SK-N-SH treated with all-trans-retinoic acid at 6 μM for 48 hours (cell line): ENCODE measurements around the gene DHX16.
"Not testable (repeated sequence)": the region's sequence is repeated elsewhere in the genome, so short reads cannot be mapped to it uniquely, and the experiment has no call there.

Experiments used
- ATAC-seq: fragments of 200-7000 bp; cut with Tn5 transposase; 3 replicates; pipeline ENCODE4 v1.9.1; 2020; ENCODE audit warnings: mild to moderate bottlenecking, moderate library complexity
- ARNTL ChIP-seq: fragments of 450-650 bp; formaldehyde crosslinking; IDR thresholded peaks from 2 replicates; pipeline ENCODE4 v1.5.0; 2020; ENCODE audit warnings: low read depth, mild to moderate bottlenecking, moderate library complexity, borderline replicate concordance
- BACH2 ChIP-seq: fragments of 250-450 bp; sonication (Bioruptor Pico); IDR thresholded peaks from 2 replicates; pipeline ENCODE4 v1.9.0; 2021; ENCODE audit warnings: mild to moderate bottlenecking, borderline replicate concordance
- CSDC2 ChIP-seq: fragments of 250-450 bp; sonication (Bioruptor Pico); IDR thresholded peaks from 2 replicates; pipeline ENCODE4 v1.5.0; 2020; ENCODE audit warnings: mild to moderate bottlenecking, moderate library complexity
- ESRRG ChIP-seq: fragments of 250-450 bp; sonication (Bioruptor Pico); IDR thresholded peaks from 2 replicates; pipeline ENCODE4 v1.6.1; 2021; ENCODE audit warnings: mild to moderate bottlenecking
- GLIS3 ChIP-seq: fragments of 250-450 bp; sonication (Bioruptor Pico); IDR thresholded peaks from 2 replicates; pipeline ENCODE4 v1.5.0; 2020; ENCODE audit warnings: mild to moderate bottlenecking, moderate library complexity
- ISL1 ChIP-seq: fragments of 250-450 bp; sonication (Bioruptor Pico); IDR thresholded peaks from 2 replicates; pipeline ENCODE4 v2.1.2; 2022; ENCODE audit warnings: mild to moderate bottlenecking, moderate library complexity
- OSR1 ChIP-seq: fragments of 250-450 bp; sonication (Bioruptor Pico); IDR thresholded peaks from 2 replicates; pipeline ENCODE4 v1.8.0; 2022; ENCODE audit warnings: moderate library complexity, mild to moderate bottlenecking, inconsistent platforms
- PPARA ChIP-seq: fragments of 250-450 bp; sonication (Bioruptor Pico); IDR thresholded peaks from 2 replicates; pipeline ENCODE4 v1.5.0; 2020; ENCODE audit warnings: mild to moderate bottlenecking, borderline replicate concordance
- RARB ChIP-seq: fragments of 250-450 bp; sonication (Bioruptor Pico); IDR thresholded peaks from 2 replicates; pipeline ENCODE4 v1.8.0; 2021; ENCODE audit warnings: mild to moderate bottlenecking, moderate library complexity
- SNAI2 ChIP-seq: fragments of 250-450 bp; sonication (Bioruptor Pico); IDR thresholded peaks from 2 replicates; pipeline ENCODE4 v1.5.0; 2020; ENCODE audit warnings: mild to moderate bottlenecking, moderate library complexity
- TCF4 ChIP-seq: fragments of 250-450 bp; sonication (Bioruptor Pico); IDR thresholded peaks from 2 replicates; pipeline ENCODE4 v1.8.0; 2021; ENCODE audit warnings: mild to moderate bottlenecking, moderate library complexity, borderline replicate concordance
- TOX ChIP-seq: fragments of 250-450 bp; sonication (Bioruptor Pico); IDR thresholded peaks from 2 replicates; pipeline ENCODE4 v1.8.0; 2021; ENCODE audit warnings: mild to moderate bottlenecking, moderate library complexity, borderline replicate concordance
- ZC3H10 ChIP-seq: fragments of 250-450 bp; sonication (Bioruptor Pico); IDR thresholded peaks from 2 replicates; pipeline ENCODE4 v1.5.1; 2021; ENCODE audit warnings: mild to moderate bottlenecking, moderate library complexity
- ZFP3 ChIP-seq: fragments of 250-450 bp; sonication (Bioruptor Pico); IDR thresholded peaks from 2 replicates; pipeline ENCODE4 v1.5.0; 2020; ENCODE audit warnings: mild to moderate bottlenecking, moderate library complexity
- ZFP30 ChIP-seq: fragments of 450-650 bp; formaldehyde crosslinking; IDR thresholded peaks from 2 replicates; pipeline ENCODE4 v1.5.0; 2022; ENCODE audit warnings: mild to moderate bottlenecking, moderate library complexity
- ZNF565 ChIP-seq: fragments of 450-650 bp; formaldehyde crosslinking; conservative IDR thresholded peaks from 2 replicates; pipeline ENCODE4 v1.5.0; 2020; ENCODE audit warnings: low read depth, mild to moderate bottlenecking, moderate library complexity
- ZNF70 ChIP-seq: fragments of 450-650 bp; formaldehyde crosslinking; IDR thresholded peaks from 2 replicates; pipeline ENCODE4 v1.5.0; 2020; ENCODE audit warnings: mild to moderate bottlenecking, moderate library complexity
- ZNF8 ChIP-seq: fragments of 450-650 bp; formaldehyde crosslinking; IDR thresholded peaks from 2 replicates; pipeline ENCODE4 v1.5.0; 2020; ENCODE audit warnings: mild to moderate bottlenecking, moderate library complexity
- TF ChIP-seq, protein P1 (sequence below): fragments of 250-450 bp; sonication (Bioruptor Pico); IDR thresholded peaks from 2 replicates; pipeline ENCODE4 v1.5.1; 2021; ENCODE audit warnings: mild to moderate bottlenecking, moderate library complexity
- TF ChIP-seq, protein P2 (sequence below): fragments of 250-450 bp; sonication (Bioruptor Pico); IDR thresholded peaks from 2 replicates; pipeline ENCODE4 v1.5.0; 2020; ENCODE audit warnings: mild to moderate bottlenecking, moderate library complexity
- TF ChIP-seq, protein P3 (sequence below): fragments of 250-450 bp; sonication (Bioruptor Pico); IDR thresholded peaks from 2 replicates; pipeline ENCODE4 v1.8.0; 2020; ENCODE audit warnings: mild to moderate bottlenecking, moderate library complexity, borderline replicate concordance
- TF ChIP-seq, protein P4 (sequence below): fragments of 250-450 bp; sonication (Bioruptor Pico); IDR thresholded peaks from 2 replicates; pipeline ENCODE4 v1.5.1; 2020; ENCODE audit warnings: low read depth, mild to moderate bottlenecking, moderate library complexity
- TF ChIP-seq, protein P5 (sequence below): fragments of 250-450 bp; sonication (Bioruptor Pico); IDR thresholded peaks from 2 replicates; pipeline ENCODE4 v1.8.0; 2021; ENCODE audit warnings: low read depth, mild to moderate bottlenecking, moderate library complexity, borderline replicate concordance

DHX16 gene

DNA sequence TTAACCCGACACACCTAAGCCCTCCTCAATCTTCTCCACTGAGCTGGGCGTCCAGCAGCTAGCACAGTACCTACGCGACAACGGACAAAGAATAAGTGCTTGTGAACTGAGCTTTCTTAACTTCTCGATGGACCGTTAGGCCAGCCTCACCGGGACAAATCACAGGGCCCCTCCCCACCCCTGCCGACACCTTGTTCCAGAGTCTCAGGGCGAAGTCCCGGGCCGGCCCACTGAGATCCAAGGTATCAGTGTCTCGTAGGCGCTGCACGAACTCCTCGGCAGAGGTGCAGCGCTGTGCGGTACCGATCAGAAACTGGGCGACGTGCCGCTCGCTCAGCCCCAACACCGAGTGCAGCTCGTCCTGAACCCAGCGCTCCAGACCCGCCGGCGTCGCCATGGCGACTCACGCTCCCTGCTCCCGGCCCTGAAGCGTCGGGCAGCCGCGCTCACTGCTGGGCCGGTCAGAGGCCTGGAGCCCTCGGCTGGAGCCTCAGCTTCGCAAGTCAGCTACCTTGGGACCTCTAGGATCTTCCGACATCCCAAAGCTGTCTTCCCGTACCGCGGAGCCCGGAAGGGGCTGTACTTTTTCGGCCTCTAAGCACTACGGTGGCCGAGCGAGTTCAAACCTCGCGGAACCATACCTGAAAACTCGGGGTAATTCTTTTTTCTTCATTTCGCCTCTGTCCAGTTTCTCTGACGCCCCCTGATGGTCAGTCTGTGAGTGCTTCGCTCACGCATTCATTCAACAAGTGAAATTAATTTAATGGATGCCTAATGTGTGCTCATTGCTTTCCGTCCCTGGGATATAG is at the start of gene DHX16:
TSS of gene DHX16 (minus strand) at position 562 of the 809 bp plus-strand sequence. CDS start at position 397, 165 bp downstream.
- peak; percentile 88 for ATAC-seq
- no peak for TF ChIP-seq ZNF565 (CRISPR knock-in tag)
- TF ChIP-seq ZNF8 (CRISPR knock-in tag): peak; percentile 23; the same call in 1 of the 2 replicates

DNA sequence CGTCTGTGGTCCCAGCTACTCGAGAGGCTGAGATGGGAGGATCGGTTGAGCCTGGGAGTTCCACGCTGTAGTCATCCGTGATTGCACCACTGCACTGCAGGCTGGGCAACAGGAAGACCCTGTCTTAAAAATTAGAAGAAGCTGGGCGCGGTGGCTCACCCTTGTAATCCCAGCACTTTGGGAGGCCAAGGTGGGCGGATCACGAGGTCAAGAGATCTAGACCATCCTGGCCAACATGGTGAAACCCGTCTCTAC is 49.1 kb upstream of the DHX16 start:
- not testable (repeated sequence) for ATAC-seq

DNA sequence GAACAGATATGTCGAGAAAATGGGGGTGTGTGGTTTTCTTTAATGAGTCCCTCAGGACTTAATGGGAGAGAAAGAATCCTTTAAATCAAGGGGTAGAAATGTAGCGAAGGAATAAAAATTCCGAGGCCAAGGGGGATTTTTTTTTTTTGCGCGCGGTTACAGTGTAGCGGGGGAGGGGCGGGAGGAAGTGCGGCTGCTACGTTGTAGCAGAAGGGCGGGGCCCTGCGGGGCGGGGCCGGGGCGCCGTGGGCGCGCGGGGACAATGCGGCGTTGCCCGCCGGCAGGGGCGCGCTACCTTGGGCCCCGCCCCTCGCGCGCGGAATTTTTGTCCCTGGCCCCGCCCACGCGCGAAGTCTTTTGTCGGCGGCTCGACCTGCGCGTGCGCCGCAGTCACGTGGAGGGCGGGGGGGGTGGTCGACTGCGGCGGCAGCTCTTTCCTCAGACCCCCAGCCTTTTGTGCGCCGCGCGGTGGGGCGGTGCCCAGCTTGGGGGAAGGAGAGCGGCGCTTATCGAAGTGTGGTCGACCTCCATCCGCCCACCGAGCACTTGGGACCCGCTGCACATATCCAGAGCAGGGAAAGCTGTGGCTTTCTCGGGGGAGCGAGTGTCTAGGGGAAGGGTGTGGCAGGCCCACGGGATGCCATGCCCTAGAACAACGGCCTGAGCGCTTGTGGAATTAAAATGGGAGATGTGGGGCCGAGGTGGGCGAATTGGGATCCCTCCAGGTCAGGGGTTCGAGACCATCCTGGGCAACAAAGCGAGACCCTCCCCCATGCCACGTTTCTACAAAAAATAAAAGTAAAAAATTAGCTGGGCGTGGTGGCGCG is 48.6 kb upstream of the DHX16 start:
- ATAC-seq: peak; percentile 14
- TF ChIP-seq CSDC2 (CRISPR knock-in tag) (no peak), ARNTL (0 out of 2 replicates have a peak, but pooled peaks have one; percentile 45), SNAI2 (CRISPR knock-in tag) (no peak), ZFP30 (CRISPR knock-in tag) (peak; percentile 47; the same call in 1 of the 2 replicates), TOX (no peak), OSR1 (CRISPR knock-in tag) (no peak), ZC3H10 (no peak), BACH2 (no peak), RARB (CRISPR knock-in tag) (0 out of 2 replicates have a peak, but pooled peaks have one; percentile 28), ESRRG (CRISPR knock-in tag) (peak; percentile 67; the same call in 1 of the 2 replicates), ZNF565 (CRISPR knock-in tag) (no peak), ZNF8 (CRISPR knock-in tag) (no peak), TCF4 (CRISPR knock-in tag) (no peak), ZFP3 (CRISPR knock-in tag) (0 out of 2 replicates have a peak, but pooled peaks have one; percentile 36), ISL1 (CRISPR knock-in tag) (no peak), GLIS3 (CRISPR knock-in tag) (peak; percentile 75; the same call in 1 of the 2 replicates), PPARA (no peak), ZNF70 (peak; percentile 34; the same call in 1 of the 2 replicates)
- TF ChIP-seq, protein P1, sequence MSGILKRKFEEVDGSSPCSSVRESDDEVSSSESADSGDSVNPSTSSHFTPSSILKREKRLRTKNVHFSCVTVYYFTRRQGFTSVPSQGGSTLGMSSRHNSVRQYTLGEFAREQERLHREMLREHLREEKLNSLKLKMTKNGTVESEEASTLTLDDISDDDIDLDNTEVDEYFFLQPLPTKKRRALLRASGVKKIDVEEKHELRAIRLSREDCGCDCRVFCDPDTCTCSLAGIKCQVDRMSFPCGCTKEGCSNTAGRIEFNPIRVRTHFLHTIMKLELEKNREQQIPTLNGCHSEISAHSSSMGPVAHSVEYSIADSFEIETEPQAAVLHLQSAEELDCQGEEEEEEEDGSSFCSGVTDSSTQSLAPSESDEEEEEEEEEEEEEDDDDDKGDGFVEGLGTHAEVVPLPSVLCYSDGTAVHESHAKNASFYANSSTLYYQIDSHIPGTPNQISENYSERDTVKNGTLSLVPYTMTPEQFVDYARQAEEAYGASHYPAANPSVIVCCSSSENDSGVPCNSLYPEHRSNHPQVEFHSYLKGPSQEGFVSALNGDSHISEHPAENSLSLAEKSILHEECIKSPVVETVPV (CRISPR knock-in tag): no peak
- TF ChIP-seq, protein P2, sequence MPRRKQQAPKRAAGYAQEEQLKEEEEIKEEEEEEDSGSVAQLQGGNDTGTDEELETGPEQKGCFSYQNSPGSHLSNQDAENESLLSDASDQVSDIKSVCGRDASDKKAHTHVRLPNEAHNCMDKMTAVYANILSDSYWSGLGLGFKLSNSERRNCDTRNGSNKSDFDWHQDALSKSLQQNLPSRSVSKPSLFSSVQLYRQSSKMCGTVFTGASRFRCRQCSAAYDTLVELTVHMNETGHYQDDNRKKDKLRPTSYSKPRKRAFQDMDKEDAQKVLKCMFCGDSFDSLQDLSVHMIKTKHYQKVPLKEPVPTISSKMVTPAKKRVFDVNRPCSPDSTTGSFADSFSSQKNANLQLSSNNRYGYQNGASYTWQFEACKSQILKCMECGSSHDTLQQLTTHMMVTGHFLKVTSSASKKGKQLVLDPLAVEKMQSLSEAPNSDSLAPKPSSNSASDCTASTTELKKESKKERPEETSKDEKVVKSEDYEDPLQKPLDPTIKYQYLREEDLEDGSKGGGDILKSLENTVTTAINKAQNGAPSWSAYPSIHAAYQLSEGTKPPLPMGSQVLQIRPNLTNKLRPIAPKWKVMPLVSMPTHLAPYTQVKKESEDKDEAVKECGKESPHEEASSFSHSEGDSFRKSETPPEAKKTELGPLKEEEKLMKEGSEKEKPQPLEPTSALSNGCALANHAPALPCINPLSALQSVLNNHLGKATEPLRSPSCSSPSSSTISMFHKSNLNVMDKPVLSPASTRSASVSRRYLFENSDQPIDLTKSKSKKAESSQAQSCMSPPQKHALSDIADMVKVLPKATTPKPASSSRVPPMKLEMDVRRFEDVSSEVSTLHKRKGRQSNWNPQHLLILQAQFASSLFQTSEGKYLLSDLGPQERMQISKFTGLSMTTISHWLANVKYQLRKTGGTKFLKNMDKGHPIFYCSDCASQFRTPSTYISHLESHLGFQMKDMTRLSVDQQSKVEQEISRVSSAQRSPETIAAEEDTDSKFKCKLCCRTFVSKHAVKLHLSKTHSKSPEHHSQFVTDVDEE: no peak; the same call in 1 of the 2 replicates
- TF ChIP-seq, protein P3, sequence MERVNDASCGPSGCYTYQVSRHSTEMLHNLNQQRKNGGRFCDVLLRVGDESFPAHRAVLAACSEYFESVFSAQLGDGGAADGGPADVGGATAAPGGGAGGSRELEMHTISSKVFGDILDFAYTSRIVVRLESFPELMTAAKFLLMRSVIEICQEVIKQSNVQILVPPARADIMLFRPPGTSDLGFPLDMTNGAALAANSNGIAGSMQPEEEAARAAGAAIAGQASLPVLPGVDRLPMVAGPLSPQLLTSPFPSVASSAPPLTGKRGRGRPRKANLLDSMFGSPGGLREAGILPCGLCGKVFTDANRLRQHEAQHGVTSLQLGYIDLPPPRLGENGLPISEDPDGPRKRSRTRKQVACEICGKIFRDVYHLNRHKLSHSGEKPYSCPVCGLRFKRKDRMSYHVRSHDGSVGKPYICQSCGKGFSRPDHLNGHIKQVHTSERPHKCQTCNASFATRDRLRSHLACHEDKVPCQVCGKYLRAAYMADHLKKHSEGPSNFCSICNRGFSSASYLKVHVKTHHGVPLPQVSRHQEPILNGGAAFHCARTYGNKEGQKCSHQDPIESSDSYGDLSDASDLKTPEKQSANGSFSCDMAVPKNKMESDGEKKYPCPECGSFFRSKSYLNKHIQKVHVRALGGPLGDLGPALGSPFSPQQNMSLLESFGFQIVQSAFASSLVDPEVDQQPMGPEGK (CRISPR knock-in tag): no peak; the same call in 1 of the 2 replicates
- TF ChIP-seq, protein P4, sequence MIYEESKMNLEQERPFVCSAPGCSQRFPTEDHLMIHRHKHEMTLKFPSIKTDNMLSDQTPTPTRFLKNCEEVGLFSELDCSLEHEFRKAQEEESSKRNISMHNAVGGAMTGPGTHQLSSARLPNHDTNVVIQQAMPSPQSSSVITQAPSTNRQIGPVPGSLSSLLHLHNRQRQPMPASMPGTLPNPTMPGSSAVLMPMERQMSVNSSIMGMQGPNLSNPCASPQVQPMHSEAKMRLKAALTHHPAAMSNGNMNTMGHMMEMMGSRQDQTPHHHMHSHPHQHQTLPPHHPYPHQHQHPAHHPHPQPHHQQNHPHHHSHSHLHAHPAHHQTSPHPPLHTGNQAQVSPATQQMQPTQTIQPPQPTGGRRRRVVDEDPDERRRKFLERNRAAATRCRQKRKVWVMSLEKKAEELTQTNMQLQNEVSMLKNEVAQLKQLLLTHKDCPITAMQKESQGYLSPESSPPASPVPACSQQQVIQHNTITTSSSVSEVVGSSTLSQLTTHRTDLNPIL (CRISPR knock-in tag): no peak
- TF ChIP-seq, protein P5, sequence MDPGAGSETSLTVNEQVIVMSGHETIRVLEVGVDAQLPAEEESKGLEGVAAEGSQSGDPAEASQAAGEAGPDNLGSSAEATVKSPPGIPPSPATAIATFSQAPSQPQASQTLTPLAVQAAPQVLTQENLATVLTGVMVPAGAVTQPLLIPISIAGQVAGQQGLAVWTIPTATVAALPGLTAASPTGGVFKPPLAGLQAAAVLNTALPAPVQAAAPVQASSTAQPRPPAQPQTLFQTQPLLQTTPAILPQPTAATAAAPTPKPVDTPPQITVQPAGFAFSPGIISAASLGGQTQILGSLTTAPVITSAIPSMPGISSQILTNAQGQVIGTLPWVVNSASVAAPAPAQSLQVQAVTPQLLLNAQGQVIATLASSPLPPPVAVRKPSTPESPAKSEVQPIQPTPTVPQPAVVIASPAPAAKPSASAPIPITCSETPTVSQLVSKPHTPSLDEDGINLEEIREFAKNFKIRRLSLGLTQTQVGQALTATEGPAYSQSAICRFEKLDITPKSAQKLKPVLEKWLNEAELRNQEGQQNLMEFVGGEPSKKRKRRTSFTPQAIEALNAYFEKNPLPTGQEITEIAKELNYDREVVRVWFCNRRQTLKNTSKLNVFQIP (CRISPR knock-in tag): 0 out of 2 replicates have a peak, but pooled peaks have one; percentile 18
